DMS79 (cell line): Measurements from ENCODE around the gene CLDN15.
"Not testable (repeated sequence)": the region's sequence is repeated elsewhere in the genome, so short reads cannot be mapped to it uniquely, and the experiment has no call there.

Experiments used
- DNase-seq: peaks from one replicate; lab custom pipeline; 2025; lab: John Stamatoyannopoulos, UW

Gene CLDN15, protein sequence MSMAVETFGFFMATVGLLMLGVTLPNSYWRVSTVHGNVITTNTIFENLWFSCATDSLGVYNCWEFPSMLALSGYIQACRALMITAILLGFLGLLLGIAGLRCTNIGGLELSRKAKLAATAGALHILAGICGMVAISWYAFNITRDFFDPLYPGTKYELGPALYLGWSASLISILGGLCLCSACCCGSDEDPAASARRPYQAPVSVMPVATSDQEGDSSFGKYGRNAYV

DNA sequence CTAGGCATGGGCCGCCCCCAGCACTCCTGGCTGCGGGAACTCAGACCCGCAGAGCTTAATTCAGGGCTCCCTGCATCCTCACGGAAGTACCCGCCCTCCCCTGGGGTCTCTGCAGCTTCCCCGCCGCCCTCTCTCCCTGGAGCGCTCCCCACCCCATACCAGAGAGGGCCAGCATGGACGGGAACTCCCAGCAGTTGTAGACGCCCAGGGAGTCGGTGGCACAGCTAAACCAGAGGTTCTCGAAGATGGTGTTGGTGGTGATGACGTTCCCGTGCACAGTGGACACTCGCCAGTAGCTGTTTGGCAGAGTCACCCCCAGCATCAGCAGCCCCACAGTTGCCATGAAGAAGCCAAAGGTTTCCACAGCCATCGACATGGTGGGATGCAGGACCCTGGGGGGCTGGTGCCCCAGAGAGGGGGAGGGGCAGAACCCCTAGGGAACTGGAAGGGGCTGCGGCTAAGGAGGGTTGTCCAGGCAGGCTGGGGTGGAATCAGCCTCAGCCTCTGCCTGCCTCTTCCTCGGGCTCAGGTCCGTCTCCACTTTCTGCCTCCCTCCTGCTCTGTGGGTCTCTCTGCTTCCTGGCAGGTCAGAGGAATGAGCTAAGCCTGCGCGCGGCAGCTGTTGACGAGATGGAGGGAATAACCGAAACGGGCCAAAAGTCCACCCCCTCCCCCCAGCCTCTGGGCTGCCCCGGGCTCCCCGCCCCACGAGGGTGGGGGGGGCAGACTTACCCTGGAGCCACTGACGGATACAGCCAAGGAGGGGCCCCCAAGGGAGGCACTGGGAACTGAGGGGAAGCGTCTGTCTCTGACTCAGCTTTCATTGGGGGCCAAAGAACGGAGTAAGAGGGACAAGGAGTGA, at the start of gene CLDN15:
CLDN15 (minus strand) TSS at position 597 of the 862 bp plus-strand sequence; CDS start at position 376, 221 bp downstream.
- no peak for DNase-seq

DNA sequence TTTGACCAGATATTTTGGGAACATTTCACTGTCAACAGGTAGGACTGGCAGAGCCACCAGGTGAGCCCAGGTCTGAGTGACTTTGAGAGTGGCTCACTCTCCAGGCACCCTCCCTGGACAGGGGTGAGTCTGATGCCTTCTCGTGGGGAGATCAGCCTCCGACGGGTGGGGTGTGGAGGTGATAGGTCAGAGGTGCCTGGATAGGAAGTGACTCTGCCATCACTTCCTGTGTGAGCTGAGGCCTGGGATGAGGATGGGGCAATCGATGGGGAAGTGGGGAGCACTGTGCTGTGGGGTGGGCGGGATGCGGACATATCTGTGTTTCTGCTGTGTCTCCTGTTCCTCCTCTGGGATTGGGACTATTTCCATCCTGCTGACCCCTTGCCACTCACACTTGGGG, 49.4 kb upstream of the CLDN15 start:
- DNase-seq, result no peak

DNA sequence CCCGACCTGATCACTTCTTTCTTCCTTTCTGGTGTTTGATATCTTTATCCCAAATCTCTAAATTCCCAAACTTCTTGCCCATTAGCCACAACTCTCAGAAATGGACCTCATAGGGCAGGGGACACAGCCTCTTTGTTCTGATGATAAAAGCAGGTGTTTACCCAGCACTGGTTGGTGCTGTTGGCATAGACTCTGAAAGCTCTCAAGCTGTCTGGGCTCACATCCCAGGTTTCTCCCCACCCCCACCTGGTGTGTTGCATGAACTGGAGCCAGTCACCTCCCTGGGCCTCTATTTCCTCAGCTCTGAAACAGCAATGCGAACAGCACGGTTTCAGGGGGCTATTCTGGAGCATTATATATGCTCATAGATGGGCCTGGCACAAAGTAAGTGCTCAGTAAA, 48.3 kb upstream of the CLDN15 start:
- peak; percentile 7 for DNase-seq

DNA sequence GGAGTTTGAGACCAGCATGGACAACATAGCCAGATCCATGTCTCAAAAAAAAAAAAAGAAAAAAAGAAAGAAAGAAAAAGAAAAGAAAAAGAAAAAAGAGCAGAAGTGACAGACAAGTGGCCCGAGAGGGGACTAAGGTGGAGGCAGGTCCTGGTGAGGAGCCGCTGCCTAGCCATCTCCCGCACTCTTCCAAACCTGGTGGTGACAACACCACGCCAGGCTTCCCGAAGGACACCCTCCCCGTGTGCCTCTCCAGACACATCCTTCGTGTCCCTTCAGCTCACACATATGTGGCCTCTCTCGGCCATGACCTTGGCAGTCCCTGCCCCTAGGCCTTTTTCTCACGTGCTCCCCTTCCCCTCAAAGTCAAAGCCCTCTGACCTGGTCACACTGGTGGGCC, 47.6 kb upstream of the CLDN15 start:
- no peak for DNase-seq

DNA sequence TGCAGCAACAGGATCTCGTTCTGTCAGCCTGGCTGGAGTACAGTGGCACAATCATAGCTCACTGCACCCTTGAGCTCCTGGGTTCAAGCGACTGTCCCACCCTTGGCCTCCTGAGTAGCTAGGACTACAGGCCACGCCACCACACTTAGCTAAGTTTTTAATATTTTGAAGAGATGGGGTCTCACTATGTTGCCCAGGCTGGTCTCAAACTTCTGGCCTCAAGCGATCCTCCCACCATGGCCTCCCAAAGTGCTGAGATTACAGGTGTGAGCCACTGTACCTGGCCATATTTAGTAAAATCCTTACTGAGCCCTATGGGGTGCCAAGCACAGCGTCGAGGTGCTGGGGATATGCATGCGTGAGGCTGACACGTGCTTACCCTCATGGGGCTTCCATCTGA, 43.3 kb upstream of the CLDN15 start:
- not testable (repeated sequence) for DNase-seq

DNA sequence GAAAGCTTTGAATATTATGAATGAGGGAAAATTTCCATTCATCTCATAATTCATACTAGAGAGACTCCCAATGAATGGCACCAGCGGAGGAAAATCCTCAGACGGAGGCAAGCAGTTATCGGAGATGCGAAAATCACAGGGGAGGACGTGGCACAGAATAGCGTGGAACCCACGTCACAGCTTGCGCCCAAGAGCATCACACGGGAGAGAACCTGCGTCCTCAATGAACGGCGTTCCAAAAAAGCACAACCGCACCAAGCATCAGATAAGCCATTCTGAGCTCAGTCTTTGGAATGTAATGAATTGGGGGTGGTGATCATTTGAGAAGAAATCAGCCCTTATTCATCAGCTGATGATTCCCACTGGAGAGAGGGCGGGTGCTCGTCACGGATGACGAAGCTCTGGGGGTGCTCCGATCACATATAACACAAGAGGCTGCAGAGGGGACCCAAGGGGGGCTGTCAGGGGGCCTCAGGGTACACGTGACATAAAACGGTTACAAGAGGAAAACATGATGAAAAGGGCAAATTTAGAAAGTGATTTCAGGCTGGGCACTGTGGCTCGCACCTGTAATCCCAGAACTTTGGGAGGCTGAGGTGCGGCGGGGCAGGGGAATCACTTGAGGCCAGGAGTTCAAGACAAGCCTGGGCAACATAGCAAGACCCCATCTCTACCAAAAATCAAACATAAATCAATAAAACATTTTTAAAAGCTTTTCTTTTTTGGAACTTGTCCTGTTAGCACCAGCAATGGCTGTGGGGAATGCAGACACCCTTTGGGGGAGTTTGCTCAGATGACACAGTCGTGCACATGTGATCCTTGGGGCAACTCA, 41.1 kb upstream of the CLDN15 start:
- no peak for DNase-seq

DNA sequence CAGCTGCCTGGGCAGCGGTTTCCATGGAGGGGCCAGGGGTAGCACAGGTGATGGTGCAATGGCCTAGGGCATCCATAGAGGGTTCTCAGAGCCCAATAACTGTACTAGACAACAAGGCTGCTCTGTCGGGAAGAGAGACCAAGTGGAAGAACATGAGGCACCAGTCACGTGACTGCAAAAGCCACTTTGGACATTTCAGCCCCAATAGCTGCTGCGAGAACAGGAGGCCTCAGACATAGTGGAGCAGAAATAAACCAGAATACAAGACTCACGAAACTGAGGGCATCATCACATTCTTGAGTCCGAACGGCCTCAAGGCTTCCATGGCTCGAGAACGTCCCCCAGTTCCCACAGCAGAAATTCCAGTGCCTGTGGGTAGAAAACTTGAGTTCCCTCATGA, 39.6 kb upstream of the CLDN15 start:
- DNase-seq, result no peak

DNA sequence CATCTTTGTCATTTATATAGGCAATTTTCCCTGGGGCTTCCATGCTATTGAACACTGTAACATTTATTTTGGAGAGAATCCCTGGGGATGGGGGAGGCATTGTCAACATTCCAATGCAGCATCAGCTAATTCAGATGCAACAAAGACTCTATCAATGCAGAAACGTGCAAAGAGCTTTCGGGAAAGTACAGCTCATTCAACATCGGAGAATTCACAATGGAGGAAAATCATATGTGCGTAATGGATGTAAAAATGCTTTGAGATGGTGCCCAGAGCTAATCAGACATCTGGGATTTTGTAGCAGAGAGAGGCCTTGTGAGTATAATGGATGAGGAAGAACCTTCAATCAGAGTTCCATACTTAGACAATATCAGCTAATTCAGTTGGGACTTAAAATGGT, 35.6 kb upstream of the CLDN15 start:
- DNase-seq, result no peak

DNA sequence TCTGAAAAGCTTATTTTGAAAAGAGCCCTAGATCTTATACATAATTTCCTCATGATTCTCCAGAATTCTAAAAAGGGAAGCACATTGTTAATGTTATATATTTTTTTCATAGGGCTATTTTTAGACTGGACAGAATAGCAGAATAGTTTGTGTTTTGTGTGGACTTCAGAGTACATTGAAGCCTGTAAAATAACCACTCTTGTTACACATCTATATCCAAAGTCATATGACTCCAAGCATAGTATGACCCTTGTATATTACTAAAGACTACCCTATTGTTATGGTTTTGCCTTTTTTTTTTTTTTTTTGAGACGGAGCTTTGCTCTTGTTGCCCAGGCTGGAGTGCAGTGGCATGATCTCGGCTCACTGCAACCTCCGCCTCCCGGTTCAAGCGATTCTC, 33.4 kb upstream of the CLDN15 start:
- no peak for DNase-seq

DNA sequence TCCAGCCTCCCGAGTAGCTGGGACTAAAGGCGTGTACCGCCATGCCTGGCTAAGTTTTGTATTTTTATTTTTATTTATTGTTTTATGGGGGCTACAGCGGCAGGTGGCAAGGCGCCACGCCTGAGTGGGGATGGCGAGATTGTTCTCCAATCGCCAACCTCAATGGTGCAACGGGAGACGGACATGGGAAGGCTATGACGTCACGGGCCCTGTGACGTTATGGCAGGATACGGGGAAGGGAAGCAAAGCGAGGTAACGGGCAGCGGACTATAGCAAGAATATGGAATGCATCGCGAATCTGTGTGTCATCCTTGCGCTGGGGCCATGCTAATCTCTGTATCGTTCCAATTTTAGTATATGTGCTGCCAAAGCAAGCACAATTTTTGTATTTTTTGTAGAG, 32.1 kb upstream of the CLDN15 start:
- no peak for DNase-seq

DNA sequence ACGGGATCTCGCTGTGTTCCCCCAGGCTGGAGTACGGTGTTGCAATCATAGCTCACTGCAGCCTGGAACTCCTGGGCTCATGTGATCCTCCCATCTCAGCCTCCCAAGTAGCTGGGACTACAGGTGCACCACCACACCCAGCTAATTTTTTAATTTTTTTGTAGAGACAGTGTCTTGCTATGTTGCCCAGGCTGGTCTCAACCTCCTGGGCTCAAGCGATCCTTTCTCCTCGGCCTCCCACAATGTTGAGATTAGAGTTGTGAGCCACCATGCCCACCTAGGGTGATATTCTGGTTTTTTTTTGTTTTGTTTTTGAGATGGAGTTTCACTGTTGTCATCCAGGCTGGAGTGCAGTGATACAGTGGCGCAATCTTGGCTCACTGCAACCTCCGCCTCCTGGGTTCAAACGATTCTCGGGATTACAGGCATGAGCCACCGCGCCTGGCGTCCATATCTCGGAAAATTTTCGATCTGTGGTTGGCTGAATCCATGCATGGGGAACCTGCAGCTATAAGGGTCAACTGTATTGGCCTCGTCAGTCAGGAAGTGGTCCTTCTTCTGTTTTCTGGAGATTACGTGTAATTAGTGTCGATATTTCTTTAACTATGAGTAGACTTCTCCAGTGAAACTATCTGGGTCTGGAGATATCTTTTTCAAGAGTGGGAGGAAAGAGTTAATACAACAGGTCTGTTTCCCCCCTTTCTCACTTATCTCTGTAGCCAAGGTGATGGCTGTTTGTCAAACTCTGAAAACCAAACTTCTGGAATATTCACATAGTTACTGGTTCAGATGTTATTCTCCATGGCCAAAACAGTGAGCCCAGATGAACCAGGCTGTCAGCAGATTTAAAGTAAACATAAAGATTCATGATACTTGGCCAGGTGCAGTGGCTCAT, 28.3 kb upstream of the CLDN15 start:
- no peak for DNase-seq

DNA sequence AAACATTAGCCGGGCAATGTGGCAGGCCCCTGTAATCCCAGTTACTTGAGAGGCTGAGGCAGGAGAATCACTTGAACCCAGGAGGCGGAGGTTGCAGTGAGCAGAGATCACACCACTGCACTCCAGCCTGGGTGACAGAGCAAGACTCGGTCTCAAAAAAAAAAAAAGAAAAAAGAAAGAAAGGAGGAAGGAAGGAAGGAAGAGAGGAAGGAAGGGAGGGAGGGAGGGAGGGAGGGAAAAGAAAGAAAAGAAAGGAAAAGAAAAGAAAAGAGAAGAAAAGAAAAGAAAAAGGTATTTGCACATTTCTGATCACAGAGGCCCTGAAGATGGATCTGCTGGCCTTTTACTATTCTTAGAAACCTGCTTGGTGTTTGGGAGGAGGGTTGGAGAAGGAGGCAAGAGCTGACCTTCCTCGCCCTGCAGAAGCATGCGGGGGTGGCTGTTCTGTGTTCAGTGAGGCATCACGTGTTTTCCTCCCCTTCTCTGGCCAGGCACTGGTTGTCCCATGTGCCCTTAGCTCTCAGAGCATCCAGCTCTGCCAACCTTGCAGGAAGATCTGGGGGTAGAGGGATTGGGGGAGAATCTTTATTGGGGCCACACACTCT, 26.6 kb upstream of the CLDN15 start:
- not testable (repeated sequence) for DNase-seq

DNA sequence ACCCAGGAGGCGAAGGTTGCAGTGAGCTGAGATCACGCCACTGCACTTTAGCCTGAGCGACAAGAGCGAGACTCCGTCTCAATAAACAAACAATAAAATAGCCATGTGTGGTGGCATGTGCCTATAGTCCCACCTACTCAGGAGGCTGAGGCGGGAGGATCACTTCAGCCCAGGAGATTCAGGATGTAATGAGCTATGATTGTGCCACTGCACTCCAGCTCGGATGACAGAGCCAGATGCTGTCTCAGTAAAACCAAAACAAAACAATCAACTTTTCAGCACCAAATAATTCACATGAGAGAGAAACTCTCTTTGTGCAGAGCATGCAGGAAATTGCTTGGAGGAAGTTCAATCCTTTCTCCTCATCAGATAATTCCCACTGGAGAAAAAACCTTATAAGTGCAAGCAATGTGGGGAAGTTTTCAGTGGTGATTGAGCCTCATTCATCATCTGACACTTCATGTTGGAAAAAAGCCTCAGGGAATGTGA, 20.7 kb upstream of the CLDN15 start:
- DNase-seq, result no peak

DNA sequence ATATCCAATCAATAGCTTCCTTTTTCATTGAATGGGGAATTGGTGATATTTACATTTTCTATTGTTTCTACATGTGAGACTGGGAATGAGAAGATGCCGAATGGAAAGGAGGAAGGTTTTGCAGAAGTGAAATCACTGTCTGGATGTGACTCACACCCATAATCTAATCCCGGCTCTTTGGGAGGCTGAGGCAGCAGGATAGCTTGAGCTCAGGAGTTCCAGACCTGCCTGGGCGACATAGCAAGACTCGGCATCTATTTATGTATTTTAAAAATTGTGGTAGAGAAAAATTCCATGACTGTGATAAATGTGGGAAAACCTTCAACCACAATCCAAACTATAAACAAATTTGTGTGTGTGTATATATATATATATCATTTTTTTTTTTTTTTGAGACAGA, 18.2 kb upstream of the CLDN15 start:
- DNase-seq, result no peak

DNA sequence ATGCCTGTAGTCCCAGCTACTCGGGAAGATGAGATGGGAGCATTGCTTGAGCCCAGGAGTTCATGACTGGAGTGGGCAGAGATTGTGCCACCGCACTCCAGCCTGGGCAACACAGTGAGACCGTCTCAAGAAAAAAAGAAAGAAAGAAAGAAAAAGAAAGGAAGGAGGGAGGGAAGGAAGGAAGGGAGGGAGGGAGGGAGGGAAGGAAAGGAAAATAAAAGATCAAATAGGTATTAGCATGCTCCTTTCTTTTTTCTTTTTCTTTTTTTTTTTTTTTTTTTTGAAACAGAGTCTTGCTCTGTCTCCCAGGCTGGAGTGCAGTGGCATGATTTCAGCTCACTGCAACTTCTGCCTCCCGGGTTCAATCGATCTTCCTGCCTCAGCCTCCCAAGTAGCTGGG, 15.6 kb upstream of the CLDN15 start:
- not testable (repeated sequence) for DNase-seq

DNA sequence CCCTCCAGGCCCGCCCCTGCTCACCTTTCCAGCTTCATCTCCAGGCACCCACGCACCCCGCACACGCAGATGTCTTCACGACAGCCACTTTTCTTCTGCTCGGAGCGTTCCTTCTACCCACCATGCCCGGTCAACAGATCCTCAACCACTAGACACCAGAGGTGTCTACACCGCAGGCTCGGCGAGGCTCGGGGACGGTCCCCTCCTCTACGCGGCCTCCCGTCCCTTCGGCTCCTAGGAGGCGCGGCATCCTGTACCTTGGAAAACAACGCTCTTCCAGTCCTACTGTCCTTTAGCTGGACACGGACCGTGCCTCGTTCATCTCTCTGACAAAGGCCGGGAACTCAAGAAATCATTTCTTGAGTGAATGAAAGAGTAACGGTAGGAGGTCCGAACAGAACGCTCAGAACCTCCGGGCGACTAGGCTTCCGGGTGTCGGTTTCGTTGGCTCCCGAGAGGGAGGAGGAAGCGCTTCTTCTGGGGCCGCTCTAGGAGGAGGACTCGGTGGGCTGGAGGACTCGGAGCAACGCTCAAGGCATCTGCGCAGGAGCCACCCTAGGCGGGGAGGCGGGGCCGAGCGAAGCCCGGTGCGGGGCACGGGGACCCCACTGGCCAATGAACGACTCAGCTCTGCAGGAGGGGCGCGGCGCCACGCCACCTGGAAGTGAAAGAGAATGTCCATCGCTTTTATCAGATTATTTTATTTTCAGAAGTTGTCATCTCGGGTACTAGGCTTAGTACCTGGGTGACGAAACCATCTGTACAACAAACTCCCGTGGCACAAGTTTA, 14.5 kb upstream of the CLDN15 start:
- DNase-seq, result peak; percentile 95

DNA sequence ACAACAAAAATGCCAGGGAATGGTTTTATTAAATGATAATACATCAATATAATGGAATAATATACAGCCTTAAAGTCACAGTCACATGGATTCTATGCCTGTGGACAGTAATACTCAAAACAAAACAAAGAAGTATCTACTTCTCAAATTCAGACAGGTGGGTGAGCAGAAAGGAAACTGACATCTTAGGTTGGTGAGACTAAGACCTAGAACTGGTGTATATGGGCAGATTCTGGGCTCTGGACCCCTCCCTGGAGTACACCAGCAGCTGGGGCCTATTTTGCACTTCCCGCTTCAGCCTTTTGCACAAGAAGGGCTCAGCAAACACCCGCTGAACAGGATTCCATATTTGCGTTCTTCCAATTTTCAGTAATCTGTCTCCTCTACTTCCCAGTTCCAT, 12.7 kb upstream of the CLDN15 start:
- DNase-seq, result no peak

DNA sequence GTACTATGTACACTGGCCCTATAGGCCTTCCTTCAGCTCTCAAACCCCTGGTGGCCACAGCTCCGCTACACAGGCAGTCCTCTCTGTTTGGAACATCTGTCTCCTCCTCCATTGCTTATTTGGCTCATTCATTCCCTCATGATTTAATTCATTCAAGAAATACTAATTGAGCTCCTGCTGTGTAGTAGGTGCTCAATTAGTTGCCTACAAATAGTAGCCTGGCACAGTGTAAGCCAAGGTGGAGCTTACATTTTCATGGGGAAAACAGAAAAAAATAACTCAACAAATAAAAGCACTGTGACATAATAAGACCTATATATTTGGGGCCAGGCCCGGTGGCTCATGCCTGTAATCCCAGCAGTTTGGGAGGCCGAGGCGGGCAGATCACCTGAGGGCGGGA, 10.7 kb upstream of the CLDN15 start:
- no peak for DNase-seq

DNA sequence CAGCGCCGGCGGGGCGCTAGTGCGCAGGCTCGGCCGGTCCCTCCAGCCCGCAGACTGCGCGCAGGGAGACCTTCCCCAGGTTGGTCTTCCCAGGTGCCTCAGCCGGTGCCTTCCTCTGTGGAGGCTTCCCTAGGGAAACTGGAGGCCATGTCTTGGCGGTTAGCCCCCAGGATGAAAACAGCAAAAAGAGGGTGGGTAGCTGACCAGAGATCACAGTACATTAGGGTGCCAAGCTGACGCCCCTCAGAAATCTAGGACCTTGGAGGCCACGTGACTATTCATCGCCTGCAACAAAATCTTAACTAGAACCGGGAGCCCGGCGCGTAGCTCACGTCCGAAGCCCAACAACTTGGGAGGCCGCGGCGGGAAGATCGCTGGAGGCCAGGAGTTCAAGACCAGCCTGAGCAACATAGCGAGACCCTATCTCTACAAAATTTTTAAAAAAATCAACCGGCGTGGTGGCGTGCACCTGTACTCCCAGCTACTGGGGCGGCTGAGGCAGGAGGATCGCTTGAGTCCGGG, 7.6 kb upstream of the CLDN15 start:
- peak; percentile 77 for DNase-seq
